A549 (cell line): ENCODE measurements around the gene TMPRSS9. TPM values are rescaled to one million over a fixed set of nuclear protein-coding genes. Genes with fewer than 3 reads are reported as not detected.

Source experiments
- ATAC-seq, 2 experiments: fragments of 200-7000 bp in 1 of 2; fragments of >200 bp in 1 of 2; cut with Nextera tagmentation in 1 of 2; cut with Tn5 transposase in 1 of 2; 3 replicates each; pipeline versions ENCODE4 v1.8.0 to v1.9.1; 2018 to 2020; ENCODE audit warnings: mild to moderate bottlenecking in 1 of 2, moderate library complexity in 1 of 2
- CTCF ChIA-PET: fragments of 300-600 bp; sonication (Branson Sonifier 250); formaldehyde crosslinking; extraction: SDS; loops from one replicate; lab custom pipeline; 2021; ENCODE audit warnings: antibody characterized with exemption, inconsistent platforms; lab: Yijun Ruan, JAX
- POLR2A ChIA-PET: fragments of 350-600 bp; formaldehyde crosslinking; extraction: SDS; loops from one replicate; lab custom pipeline; 2021; ENCODE audit warnings: antibody characterized with exemption, inconsistent platforms; lab: Yijun Ruan, JAX
- DNase-seq, 2 experiments: peaks; one replicate each; pipeline versions ENCODE4 v3.0.0 to v3.0.0-alpha.2; 2011 to 2016; ENCODE audit warnings: low read depth in 1 of 2, low spot score in 1 of 2
- FAIRE-seq: peaks from 2 replicates; lab custom pipeline; 2011; peaks lifted over from hg19 to GRCh38; lab: Jason Lieb, UNC
- H3K27ac ChIP-seq, 2 experiments: fragments of >200 bp; sonication (Bioruptor Twin); formaldehyde crosslinking; 3 replicates each; pipeline ENCODE4 v1.5.1; 2016 to 2017
- H3K4me1 ChIP-seq: fragments of >200 bp; sonication (Bioruptor Twin); formaldehyde crosslinking; 3 replicates; pipeline ENCODE4 v1.6.1; 2016
- H3K4me2 ChIP-seq: fragments of >200 bp; sonication (Bioruptor Twin); formaldehyde crosslinking; 3 replicates; pipeline ENCODE4 v1.6.1; 2016
- H3K4me3 ChIP-seq: fragments of >200 bp; sonication (Bioruptor Twin); formaldehyde crosslinking; 3 replicates; pipeline ENCODE4 v1.5.1; 2016
- H3K9me3 ChIP-seq: fragments of >200 bp; sonication (Bioruptor Twin); formaldehyde crosslinking; 3 replicates; pipeline ENCODE4 v1.6.1; 2016
- BHLHE40 ChIP-seq: IDR thresholded peaks from 2 replicates; pipeline ENCODE4 v1.6.1; 2012; ENCODE audit warnings: low read depth, low read length, inconsistent platforms
- CBX8 ChIP-seq: fragments of 200-600 bp; sonication (generic); IDR thresholded peaks from 2 replicates; pipeline ENCODE4 v1.6.1; 2016
- EHMT2 ChIP-seq: fragments of 200-600 bp; sonication (generic); IDR thresholded peaks from 2 replicates; pipeline ENCODE4 v1.6.1; 2016; ENCODE audit warnings: antibody characterized with exemption, low read depth, mild to moderate bottlenecking, moderate library complexity
- FOXS1 ChIP-seq: fragments of 250-450 bp; sonication (Bioruptor Pico); IDR thresholded peaks from 2 replicates; pipeline ENCODE4 v1.5.0; 2020; ENCODE audit warnings: mild to moderate bottlenecking, moderate library complexity
- HOXA7 ChIP-seq: fragments of 250-450 bp; sonication (Bioruptor Pico); IDR thresholded peaks from 2 replicates; pipeline ENCODE4 v1.5.0; 2020; ENCODE audit warnings: mild to moderate bottlenecking, moderate library complexity
- HOXB13 ChIP-seq: fragments of 250-450 bp; sonication (Bioruptor Pico); IDR thresholded peaks from 2 replicates; pipeline ENCODE4 v1.5.0; 2020; ENCODE audit warnings: low read depth, mild to moderate bottlenecking, moderate library complexity
- HOXB5 ChIP-seq: fragments of 250-450 bp; sonication (Bioruptor Pico); IDR thresholded peaks from 2 replicates; pipeline ENCODE4 v1.5.0; 2020; ENCODE audit warnings: mild to moderate bottlenecking, moderate library complexity
- KDM5A ChIP-seq: fragments of 200-600 bp; sonication (generic); IDR thresholded peaks from 2 replicates; pipeline ENCODE4 v1.6.1; 2016; ENCODE audit warnings: antibody characterized with exemption, mild to moderate bottlenecking
- MYC ChIP-seq: IDR thresholded peaks from 2 replicates; pipeline ENCODE4 v1.6.1; 2012; ENCODE audit warnings: mild to moderate bottlenecking, inconsistent platforms, low read length, improper control_type of control experiment, borderline replicate concordance
- NPAS2 ChIP-seq: fragments of 250-450 bp; sonication (Bioruptor Pico); IDR thresholded peaks from 2 replicates; pipeline ENCODE4 v1.8.0; 2022; ENCODE audit warnings: mild to moderate bottlenecking, moderate library complexity, borderline replicate concordance
- POLR2AphosphoS2 ChIP-seq: conservative IDR thresholded peaks from 2 replicates; pipeline ENCODE4 v1.6.1; 2012; ENCODE audit warnings: low read length, improper control_type of control experiment, inconsistent platforms
- SMC3 ChIP-seq: fragments of >200 bp; sonication (Bioruptor Twin); formaldehyde crosslinking; IDR thresholded peaks from 3 replicates; pipeline ENCODE4 v1.6.1; 2018; ENCODE audit warnings: inconsistent platforms
- TFCP2L1 ChIP-seq: fragments of 250-450 bp; sonication (Bioruptor Pico); IDR thresholded peaks from 2 replicates; pipeline ENCODE4 v1.5.0; 2021; ENCODE audit warnings: mild to moderate bottlenecking
- USF2 ChIP-seq: fragments of 450-650 bp; IDR thresholded peaks from 2 replicates; pipeline ENCODE4 v1.6.1; 2014; ENCODE audit warnings: antibody characterized with exemption
- ZC3H11A ChIP-seq: fragments of 450-650 bp; IDR thresholded peaks from 2 replicates; pipeline ENCODE4 v1.6.1; 2014; ENCODE audit warnings: antibody characterized with exemption, mild to moderate bottlenecking
- ZNF302 ChIP-seq: fragments of 250-450 bp; sonication (Bioruptor Pico); IDR thresholded peaks from 2 replicates; pipeline ENCODE4 v1.9.0; 2021; ENCODE audit warnings: inconsistent platforms, mild to moderate bottlenecking, moderate library complexity
- WGBS: methylation state at CpG from one replicate; pipeline ENCODE4 v1.1.6; 2017; ENCODE audit errors: missing lambda C conversion rate; 5-methylcytosine and 5-hydroxymethylcytosine counted together
- polyA plus RNA-seq, 4 experiments: library from polyadenylated mRNA; depleted of rRNA in 3 of 4; stranded (reverse); fragments of >200 nt; fragmentation: RNase III in 1 of 4; extraction: RNeasy Plus Mini Kit Qiagen cat#74134 plus additional on column Dnase treatment in 1 of 4; gene quantifications; 2 replicates in 3 of 4; 3 replicates in 1 of 4; pipeline ENCODE4 v1.2.3, GENCODE V29; 2011 to 2017
- TF ChIP-seq, protein P1 (sequence below): fragments of 200-600 bp; sonication (generic); IDR thresholded peaks from 2 replicates; pipeline ENCODE4 v1.6.1; 2016; ENCODE audit warnings: antibody characterized with exemption, mild to moderate bottlenecking, moderate library complexity

TMPRSS9 gene
- polyA plus RNA-seq, 2 of the 4 experiments (the other 2 are of a cell fraction), result 0.01 TPM; not detected in 1

DNA sequence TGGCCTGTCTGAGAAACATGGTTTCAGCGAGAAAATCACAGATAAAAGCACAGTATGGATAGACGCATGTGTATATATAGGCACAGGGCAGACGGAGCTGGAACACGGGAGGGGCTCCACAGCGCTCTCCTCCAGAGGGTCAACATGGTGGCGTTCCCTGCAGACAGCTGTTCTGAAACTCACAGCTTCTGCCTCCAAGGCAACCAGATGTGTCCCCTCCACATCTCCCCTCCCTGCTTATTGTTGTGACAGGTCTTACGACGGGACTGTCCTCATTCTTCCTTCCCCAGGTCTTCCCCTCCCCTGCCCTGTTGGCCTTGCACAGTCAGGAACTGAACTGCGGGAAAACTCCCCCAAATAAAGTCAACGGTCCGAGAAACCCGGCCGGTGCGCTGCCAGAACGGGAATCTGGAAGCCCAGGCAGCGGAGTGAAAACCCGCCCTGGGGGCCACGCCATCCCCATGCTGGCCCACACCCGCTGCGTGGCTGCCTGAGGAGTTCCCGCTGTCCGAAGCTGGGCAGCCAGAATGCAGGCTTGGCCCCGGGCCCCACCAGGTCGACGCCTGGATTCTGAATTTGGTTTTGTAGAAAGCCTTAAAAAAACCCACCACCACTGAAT, 70.0 kb downstream of the TMPRSS9 start:
- no peak for TF ChIP-seq SMC3
- no peak for TF ChIP-seq USF2
- no peak for TF ChIP-seq MYC
- TF ChIP-seq EHMT2, result no peak
- no peak for TF ChIP-seq KDM5A
- TF ChIP-seq NPAS2, result no peak
- no peak for TF ChIP-seq BHLHE40
- no peak for TF ChIP-seq TFCP2L1
- peaks cover 17% of the 10 kb centered on the region; the same call in 2 of the 3 replicates for H3K4me1 ChIP-seq
- POLR2A ChIA-PET, result no interaction called here
- no peak overlapping the region for H3K4me3 ChIP-seq
- no peak overlapping the region for H3K4me2 ChIP-seq
- 92% methylated on average over 22 of the region's 25 CpGs for WGBS
- CTCF ChIA-PET, result interaction anchor here (1.3 kb wide), 1 partner anchor 184 kb away, joined by 3 read pairs; no protein-coding TSS in a partner anchor
- ATAC-seq (no peak), FAIRE-seq (no peak), DNase-seq (no peak)
- H3K27ac ChIP-seq, result no peak overlapping the region
- H3K9me3 ChIP-seq, result no peaks in the 10 kb centered on the region

- H3K4me1 ChIP-seq, result peaks cover 7% of the 10 kb centered on the region; the same call in 2 of the 3 replicates
- no peak overlapping the region for H3K27ac ChIP-seq
- CTCF ChIA-PET, result interaction anchor here (0.8 to 1.2 kb wide), 3 partner anchors 17 to 182 kb away, joined by 3 read pairs; no protein-coding TSS in a partner anchor
- DNase-seq, result no peak
- no peaks in the 10 kb centered on the region for H3K9me3 ChIP-seq
- TF ChIP-seq ZC3H11A (no peak), FOXS1 (CRISPR knock-in tag) (no peak), ZNF302 (CRISPR knock-in tag) (no peak), KDM5A (no peak), HOXB5 (CRISPR knock-in tag) (no peak), CBX8 (no peak), HOXA7 (CRISPR knock-in tag) (no peak), HOXB13 (CRISPR knock-in tag) (no peak), BHLHE40 (no peak)
- TF ChIP-seq, protein P1, sequence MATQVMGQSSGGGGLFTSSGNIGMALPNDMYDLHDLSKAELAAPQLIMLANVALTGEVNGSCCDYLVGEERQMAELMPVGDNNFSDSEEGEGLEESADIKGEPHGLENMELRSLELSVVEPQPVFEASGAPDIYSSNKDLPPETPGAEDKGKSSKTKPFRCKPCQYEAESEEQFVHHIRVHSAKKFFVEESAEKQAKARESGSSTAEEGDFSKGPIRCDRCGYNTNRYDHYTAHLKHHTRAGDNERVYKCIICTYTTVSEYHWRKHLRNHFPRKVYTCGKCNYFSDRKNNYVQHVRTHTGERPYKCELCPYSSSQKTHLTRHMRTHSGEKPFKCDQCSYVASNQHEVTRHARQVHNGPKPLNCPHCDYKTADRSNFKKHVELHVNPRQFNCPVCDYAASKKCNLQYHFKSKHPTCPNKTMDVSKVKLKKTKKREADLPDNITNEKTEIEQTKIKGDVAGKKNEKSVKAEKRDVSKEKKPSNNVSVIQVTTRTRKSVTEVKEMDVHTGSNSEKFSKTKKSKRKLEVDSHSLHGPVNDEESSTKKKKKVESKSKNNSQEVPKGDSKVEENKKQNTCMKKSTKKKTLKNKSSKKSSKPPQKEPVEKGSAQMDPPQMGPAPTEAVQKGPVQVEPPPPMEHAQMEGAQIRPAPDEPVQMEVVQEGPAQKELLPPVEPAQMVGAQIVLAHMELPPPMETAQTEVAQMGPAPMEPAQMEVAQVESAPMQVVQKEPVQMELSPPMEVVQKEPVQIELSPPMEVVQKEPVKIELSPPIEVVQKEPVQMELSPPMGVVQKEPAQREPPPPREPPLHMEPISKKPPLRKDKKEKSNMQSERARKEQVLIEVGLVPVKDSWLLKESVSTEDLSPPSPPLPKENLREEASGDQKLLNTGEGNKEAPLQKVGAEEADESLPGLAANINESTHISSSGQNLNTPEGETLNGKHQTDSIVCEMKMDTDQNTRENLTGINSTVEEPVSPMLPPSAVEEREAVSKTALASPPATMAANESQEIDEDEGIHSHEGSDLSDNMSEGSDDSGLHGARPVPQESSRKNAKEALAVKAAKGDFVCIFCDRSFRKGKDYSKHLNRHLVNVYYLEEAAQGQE, result no peak
- POLR2A ChIA-PET, result no interaction called here
- no peak overlapping the region for H3K4me3 ChIP-seq
- 93% methylated on average over 8 of the region's 37 CpGs for WGBS
- H3K4me2 ChIP-seq, result no peak overlapping the region
- ATAC-seq, result no peak
- FAIRE-seq, result no peak
These were observed 71.4 kb downstream of the TMPRSS9 start for GRCh38 chr19:2431318-2432055.

DNA sequence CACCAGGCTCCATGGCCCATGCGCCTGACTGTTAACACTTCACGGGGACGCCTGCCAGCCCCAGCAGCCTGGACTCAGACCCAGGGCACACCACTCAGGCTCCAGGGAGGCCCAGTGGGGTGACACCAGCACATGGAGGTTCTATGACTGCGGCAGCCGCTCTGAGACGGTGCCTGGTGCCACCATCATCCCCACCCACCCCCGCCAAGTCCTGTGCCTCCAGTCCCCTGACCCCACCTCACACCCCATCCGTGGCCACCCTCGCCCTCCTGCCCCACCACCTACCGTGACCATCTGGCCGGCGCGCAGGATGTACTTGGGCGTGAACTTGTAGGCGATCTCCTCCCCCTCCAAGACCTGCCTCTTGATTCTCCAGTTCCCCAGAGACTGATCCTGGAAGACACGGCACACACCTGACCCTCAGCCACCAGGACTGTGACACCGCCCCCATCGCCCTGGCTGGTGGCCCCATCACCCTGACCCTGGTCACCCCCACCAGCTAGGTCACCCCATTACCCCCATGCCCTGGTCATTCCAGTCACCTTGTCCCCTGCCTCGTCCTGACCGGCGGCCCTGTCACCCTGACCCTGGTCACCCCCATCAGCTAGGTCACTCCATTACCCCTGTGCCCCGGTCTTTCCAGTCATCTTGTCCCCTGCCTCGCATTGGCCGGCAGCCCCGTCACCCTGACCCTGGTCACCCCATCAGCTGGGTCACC, 72.2 kb downstream of the TMPRSS9 start:
- CTCF ChIA-PET, result interaction anchor here (0.8 to 1.2 kb wide), 3 partner anchors 16 to 182 kb away, joined by 3 read pairs; no protein-coding TSS in a partner anchor
- 96% methylated on average over 12 of the region's 25 CpGs for WGBS
- no peak for FAIRE-seq

More for the DNA sequence above, 72.2 kb downstream of the TMPRSS9 start:
- Histone ChIP-seq H3K4me3 (no peak overlapping the region), H3K4me2 (no peak overlapping the region), H3K4me1 (peaks cover 7% of the 10 kb centered on the region; the same call in 2 of the 3 replicates), H3K9me3 (no peaks in the 10 kb centered on the region), H3K27ac (no peak overlapping the region)
- no peak for TF ChIP-seq ZNF302 (CRISPR knock-in tag)
- no peak for TF ChIP-seq POLR2AphosphoS2
- TF ChIP-seq HOXB13 (CRISPR knock-in tag), result no peak
- TF ChIP-seq EHMT2, result no peak
- DNase-seq (no peak), ATAC-seq (no peak)
- POLR2A ChIA-PET, result no interaction called here
